Activated CD8-positive, alpha-beta memory T cell treated with anti-CD3 and anti-CD28 coated beads for 1 hour (primary cell): Measurements from ENCODE around the gene ANKRD63.

Experiments used
- DNase-seq, 2 donors: peaks; one replicate each; pipeline ENCODE4 v3.0.0-alpha.2; 2020; ENCODE audit warnings: low read depth in 1 of 2; ENCODE audit errors: extremely low read depth in 1 of 2

ANKRD63 gene

DNA sequence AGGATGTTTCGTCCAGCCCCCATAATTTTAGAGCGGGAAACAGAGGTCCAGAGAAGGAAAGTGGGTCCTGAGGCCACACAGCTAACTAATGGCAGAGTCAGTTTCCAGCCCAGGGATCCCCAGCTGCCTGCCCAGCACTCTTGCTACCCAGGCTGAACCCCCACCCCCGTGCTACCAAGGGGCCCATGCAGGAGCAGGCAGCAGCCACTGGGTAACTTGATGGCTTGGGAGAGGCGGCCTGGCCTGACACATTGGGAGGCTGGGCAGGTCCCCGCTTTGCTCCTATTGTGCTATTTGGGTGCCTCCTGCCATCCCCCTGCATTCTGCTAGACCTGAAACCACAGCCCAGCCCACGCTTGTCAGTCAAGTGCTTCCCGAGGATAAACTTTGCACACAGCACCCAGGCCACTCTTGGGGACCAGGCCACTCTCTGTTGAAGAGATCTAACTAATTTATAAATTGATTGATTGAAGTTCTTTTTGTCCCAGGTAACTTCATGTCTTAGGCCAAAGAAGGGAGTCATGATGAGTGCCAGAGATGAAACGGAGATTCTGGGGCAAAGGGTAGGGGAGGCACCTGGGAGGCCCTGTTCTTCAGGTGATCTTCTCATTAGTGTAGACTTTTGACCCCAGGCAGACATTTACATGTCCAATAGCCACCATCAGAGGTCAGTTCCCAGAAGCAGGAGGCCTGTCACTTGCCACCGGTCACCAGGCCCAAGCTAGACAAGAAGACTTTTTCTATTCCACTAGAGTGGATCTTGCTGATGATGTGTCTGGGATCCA, 37.0 kb downstream of the ANKRD63 start:
- DNase-seq: no peak

DNA sequence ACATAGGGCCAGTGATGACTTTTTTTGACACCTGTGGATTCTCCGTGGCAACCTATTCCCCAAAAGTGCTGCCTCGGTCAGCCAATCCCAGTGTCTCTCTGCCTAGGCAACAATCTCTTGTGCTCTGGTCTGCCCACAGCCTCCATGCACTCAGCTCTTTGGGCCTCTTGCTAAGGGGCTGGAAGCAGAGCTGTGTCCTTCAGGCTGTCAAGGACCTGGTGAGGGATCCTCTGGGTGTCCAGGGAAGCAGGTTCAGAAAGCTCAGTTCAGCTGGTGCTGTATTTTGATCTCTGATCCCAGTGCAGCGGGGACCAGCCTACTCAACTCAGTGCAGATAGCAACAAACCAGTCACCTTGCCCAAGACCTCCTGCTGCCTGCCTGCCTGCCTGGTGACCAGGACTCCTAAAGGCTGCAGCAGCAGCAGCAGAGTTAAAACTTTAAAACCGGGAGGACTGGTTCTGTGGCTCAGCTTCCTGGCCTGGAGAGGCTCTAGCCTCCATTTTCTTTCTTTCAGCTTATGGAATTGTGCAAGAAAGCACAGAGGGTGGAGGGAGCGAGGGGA, 37.8 kb downstream of the ANKRD63 start:
- no peak for DNase-seq

DNA sequence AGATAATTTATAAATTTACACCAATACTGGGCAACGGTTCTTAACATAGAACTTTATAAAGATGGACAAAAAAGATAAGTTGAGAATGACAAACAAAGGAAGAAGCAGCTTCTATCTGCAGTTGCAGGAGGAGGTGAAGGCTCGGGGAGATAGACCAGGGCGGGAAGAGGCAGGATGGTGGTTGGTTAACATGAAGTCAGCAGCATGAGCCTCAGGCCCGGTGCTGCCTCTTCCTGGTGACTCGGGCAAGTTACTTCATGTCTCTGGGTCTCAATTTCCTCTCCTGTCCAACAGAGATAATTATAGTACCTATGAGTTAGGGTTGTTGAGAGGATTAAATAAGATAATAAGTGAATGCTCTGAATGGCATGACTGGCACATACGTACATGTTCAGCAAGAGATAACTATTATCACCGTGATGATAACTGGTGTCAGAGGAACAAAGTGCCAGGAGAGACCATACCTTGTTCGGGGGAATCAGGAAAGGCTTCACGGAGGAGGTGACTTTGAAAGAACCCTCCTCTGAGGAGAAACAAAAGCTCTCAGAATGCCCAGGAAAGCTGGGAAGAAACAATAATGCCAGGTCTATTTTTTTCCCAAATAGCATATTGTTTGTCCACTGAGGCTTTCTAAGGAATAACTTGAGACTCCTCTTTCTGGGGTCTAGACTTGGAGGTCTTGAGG, 39.6 kb downstream of the ANKRD63 start:
- no peak for DNase-seq

DNA sequence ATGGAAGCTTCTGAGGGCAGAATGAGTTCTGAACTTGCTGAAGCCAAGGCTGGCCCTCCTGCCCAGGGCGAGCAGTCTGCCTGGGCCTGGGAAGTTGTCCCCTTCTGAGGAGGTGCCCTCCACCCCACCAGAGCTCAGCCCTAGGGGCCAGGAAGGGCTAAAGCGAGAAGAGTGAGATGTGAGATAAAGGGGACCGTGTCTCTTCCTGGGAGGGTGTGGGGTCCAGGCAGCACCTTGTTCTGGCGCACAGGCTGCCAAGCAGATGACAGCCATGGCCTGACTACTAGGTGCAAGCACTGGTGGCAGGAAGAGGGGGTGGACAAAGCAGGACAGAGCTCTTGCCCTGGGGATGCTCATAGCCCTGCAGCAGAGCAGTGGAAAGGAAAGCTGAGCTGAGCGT, 40.3 kb downstream of the ANKRD63 start:
- no peak for DNase-seq

DNA sequence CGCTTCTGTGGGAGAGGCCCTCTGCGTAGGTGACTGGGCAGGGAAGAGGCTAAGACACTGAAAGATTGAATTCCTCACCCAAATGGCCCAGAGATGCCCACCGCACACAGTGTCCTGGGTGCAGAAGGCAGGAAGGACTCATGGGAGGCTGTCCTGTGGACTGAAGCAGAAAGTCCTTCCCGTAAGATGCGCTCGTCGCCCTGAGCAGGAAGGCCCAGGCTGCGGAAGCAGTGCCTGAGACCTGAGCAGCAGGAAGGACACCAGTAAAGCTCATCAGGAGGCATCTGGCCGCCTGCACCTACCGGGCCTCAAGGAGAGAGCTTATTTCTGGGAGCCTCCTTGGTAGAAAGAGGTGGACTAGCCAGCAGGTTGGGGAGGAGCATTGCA, 40.7 kb downstream of the ANKRD63 start:
- no peak for DNase-seq

DNA sequence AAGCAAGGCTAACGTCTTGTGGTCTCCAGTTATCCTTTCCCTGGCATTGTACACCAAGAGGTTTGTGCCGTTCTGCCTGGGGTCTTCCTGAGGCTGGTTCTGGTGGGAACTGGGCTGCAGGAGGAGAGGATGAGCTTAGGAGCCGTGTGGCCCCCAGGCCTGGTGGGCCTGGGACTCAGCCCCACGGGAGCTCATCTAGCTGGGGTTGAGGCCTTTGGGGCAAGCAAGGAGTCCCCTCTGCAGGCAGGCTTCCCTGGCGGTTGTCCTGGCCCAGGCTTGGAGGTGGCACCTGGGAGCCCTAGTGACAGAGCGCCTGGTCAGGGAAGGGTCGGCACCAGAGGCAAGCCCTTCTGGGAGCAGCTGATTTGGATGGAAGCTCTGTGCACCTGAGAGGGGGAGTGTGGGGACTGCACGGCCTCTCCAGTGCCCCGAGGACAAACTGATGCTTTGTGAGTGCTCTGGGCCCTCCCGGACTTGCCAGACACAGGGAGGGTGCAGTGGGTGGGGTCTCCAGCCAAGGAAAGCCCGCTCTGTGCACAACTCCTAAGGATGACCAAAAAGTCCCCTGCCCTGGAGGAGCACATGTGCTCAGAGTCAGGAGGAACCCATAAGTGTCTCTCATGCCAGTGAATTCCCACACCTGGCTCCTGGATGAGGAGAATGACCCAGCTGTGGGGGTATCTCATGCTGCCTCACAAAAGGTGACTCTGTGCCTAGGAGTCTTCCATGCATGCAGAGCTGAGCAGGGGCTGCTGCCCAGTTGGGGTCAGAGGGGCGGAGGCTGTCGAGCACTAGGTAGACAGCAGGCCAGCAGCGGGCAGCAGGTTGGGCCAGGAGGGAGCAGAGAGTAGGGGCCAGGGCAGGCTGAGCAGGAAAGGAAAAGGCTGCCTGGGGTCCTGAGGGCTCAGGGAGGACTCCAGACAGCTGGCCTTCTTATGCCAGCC, 41.3 kb downstream of the ANKRD63 start:
- DNase-seq: no peak

DNA sequence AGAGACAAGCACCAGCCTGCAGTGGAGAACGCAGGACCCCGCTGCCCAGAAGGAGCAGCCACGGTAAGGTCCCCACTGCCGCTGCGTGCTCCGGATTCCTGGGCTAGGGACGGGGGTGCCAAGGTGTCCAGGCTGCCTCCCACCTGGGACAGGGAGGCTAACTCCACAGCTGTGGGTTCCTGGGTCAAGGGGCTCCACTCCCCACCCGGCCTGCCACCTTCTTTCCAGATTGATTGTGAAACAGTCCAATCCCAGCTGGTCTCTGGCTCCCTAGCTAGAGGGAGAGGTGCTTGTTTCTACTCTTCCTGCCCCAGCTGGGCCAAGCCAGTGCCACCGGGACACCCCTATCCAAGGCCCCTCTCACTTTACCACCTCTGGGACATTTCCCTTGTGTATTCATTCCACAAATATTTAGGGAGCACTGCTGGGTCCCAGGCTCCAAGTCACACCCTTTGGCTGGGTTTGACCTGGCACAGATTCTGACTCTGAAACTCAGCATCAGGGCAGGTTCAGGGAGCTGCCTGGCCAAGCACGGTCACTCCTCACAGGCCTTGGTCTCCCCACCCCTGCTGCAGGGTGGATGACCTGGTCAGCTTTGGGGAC, 42.1 kb downstream of the ANKRD63 start:
- no peak for DNase-seq

DNA sequence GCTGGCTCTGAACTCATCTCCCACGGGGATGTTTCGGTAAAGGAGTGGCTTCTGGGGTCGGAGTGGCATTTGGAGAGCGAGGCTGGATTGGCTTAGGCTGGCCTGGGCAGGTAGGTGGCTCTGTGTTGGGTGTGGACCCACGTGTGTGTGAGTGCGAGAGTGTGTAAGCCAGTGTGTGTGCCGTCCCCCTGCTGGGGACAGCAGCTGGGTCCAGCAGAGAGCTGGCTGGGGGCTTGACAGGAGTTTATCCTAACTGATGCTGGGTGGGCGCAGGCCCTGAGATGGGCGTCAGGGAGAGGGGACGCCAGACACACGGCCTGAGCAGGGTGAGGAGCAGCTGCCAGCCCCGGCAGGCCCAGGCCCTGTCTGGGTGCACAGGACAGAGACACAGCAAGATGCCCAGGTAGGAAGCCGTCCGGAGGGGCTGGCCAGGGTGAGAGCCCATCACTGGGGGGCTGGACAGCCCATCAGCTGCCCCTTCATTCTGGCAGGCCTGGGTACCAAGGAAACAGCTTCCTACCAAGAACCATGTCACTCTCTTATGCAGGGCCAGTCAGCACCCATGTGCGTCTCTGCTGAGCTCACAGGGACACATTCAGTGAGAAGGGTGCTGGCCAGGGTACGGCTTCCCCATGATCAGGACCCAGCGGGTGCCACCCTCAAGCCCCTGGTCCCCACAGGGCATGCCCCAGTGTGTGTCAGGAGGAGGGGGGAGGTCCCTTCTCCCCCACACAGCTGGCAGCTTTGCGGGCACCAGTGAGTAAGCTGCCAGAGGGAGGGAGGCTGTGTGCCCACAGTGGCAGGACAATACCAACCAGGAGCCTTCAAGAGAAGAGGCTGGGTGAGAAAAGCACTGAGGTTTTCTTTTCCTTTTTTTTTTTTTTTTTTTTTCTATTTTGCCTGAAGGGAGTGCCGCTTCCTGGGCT, 42.9 kb downstream of the ANKRD63 start:
- DNase-seq: no peak

DNA sequence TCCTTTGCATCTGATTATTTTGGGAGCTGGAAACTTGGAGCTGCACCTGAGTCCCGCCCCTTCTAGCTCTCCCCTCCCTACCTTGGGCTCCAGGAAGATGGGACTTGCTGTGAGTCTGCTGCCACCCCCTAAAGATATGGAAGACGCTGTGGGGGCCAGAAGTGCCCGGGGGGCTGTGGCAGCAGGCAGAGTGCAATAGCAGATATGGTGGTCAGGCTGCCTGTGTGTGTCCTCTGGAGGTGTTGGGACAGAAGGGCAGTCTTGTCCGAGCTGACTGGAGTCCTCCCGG, 43.5 kb downstream of the ANKRD63 start:
- no peak for DNase-seq

DNA sequence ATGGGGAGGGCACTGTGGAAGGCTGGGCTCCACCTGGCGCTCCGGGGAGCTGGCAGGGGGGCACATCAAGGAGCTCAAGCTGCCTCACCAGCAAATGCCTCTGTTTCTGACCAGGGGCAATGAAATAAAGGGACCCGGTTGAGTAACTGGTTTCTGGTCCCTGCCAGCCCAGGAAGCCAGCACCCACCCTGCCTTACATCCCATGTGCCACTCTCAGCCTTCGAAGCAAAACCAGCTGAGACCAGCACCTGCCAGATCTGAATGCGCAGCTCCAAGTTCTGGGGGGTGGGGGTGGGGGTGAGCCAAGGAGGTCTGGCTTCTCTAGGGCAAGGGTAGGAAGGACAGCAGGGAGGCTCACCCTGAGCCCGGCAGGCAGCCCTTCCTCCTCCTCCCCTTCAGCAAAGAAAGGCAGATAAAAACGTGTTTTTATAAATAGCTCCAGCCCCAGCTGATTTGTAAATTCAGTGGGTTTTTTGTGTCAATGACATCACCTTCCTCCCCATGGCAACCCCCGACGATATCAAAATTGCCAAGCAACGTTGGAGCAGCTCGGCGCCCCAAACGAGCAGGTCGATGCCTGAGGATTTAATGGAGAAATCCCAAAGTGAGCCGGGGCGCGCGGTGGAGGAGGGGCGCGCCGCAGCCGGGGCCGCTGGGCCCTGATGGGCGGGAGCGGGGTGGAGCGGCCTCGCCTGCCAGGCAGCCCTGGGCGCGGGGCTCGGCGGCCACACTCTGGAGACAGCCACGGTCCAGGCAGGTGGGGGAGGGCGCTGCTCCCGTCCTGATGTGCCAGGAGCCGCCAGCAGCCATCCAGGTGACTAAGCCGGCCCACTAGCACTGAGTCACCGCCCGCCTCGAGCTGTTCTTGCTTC, 44.1 kb downstream of the ANKRD63 start, which contains the start of gene PAK6:
Gene PAK6, plus strand, starts transcription at position 532 of the 872 bp plus-strand sequence. CDS start 25,723 bp downstream, outside the sequence.
- no peak for DNase-seq

DNA sequence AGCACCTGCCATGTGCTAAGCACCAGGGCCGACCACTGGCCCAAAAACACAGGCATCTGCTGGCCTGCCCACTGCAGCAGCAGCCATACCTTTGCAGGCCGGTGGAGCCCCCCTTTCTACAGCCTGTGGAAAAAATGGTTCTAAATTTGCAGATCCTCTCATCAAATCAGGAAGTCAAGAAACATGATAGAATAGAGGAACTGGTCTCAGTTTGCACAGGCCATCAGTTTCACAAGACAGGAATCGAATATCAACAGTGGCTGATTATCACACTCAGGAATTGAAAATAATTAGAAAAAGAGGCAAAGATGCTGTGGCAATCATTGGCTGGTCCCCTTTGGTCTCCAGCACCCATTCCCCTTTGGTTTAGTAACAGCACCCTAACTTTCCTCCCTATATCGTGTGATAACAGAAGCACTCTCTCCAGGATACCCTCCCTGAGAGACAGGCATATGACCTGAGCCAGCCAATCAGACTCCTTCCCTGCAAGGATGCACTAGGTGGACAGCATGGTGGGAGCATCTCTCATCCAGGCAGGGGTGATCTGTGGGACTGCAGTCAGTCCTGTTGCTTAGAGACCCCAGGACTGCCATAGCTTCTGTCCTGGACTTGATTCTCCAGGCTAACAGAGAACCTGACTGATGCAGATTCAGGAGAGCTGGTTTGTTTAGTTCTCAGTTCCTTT, 47.5 kb downstream of the ANKRD63 start:
- no peak for DNase-seq

DNA sequence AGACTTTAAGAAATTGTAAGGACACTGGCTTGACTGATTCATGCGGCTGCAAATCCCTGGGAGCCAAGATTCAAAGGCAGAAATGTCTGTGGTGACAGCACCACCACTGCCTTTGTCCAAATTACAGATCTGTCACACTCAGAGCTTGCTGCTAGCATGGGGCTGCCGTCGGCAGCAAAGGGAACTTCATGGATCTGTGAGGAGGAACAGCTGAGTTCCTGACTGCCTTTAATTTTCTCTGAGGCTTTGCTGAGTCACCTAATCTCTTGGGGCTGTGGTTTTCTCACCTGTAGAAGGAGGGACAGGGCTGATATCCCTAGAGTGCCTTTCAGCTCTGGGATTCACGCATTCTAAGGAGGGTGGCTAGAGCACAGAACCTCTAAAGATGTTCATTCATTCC, 48.1 kb downstream of the ANKRD63 start:
- DNase-seq: no peak

DNA sequence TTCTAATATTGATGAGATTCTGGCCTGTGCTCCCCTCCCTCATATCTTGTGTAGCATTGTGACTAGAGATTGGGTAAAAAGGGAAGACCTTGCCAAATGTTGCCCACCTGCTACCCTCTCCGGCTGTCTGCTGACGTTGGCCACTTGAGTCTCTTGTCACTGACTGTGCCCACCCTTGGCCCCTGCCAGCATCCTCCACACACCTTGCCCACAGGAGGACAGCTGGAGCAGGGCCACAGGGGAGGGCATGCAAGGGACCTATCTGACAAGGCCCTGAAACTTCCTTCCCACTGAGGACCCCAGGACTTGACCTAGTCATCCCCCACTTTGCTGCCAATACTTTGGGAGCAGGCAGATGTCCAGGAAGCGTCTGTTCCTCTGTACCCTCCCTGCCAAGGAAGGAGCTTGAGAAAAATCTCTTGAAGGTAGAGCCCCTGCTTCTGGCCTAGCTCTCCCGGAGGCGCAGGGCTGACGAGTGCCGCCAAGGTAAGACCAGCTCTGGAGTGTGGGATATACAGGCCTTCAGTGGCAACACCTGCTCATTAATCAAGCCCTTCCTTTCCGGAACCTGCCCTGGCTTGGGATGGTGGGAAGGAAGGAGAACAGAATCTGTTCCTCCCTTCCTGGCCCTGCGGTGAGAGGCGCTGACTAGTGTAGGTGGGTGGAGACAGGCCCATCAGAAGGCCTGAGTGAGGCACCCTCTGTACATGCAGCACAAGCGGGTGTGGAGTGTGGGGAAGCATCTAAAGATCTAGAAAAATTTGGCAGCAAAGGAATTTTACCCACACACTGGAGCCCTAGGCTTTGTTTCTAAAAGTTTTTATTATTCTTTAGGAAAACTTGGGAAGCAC, 48.9 kb downstream of the ANKRD63 start:
- no peak for DNase-seq

DNA sequence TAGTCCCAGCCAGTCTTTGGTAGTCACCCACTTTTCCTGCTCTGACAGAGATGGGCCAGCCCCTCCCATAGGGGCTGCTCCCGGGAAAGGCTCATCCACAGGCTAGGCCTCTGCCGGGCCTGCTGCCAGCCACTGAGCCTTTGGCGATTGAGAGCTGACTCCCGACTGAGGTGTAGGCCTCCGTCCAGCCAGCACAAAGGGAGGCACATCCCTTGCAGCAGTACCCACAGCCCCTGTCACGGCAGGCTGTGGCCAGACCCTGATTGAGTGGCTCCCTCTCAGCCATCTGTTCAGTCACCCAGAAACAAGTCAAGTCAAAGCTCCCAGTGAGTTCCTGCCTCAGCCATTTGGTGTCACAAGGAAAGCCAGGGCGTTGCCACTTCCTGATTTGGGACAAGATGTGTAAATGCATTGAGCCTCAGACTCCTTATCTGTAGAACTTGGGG, 50.2 kb downstream of the ANKRD63 start:
- no peak for DNase-seq
